AG04450 (cell line): Measurements from ENCODE around the gene SND1. TPM values are rescaled to one million over a fixed set of nuclear protein-coding genes. Genes with fewer than 3 reads are reported as not detected.

ENCODE experiments used
- CTCF ChIA-PET: fragments of 300-600, 350-600 bp; formaldehyde crosslinking; extraction: SDS; loops from one replicate; lab custom pipeline; 2022; ENCODE audit warnings: antibody characterized with exemption, inconsistent platforms; lab: Charles Lee
- POLR2A ChIA-PET: fragments of 350-600 bp; formaldehyde crosslinking; extraction: SDS; loops from one replicate; lab custom pipeline; 2021; ENCODE audit warnings: antibody characterized with exemption, inconsistent platforms; lab: Yijun Ruan, JAX
- DNase-seq: peaks from one replicate; pipeline ENCODE4 v3.0.0-alpha.2; 2011; ENCODE audit warnings: low read depth, low spot score
- H3K27ac ChIP-seq: one replicate; pipeline ENCODE4 v1.5.1; 2012; ENCODE audit warnings: low read depth, low read length, control low read depth
- H3K27me3 ChIP-seq: one replicate; pipeline ENCODE4 v1.6.0; 2012; ENCODE audit warnings: low read length; ENCODE audit not compliant: control insufficient read depth, insufficient read depth
- H3K4me3 ChIP-seq: 2 replicates; pipeline ENCODE4 v1.5.1; 2011; ENCODE audit warnings: mild to moderate bottlenecking, low read depth, low read length, control low read depth
- H3K9me3 ChIP-seq: 2 replicates; pipeline ENCODE4 v1.5.1; 2012; ENCODE audit warnings: low read length; ENCODE audit not compliant: control insufficient read depth, insufficient read depth
- polyA plus RNA-seq: library from polyadenylated mRNA; depleted of rRNA; stranded (reverse); fragments of >200 nt; gene quantifications from 2 replicates; pipeline ENCODE4 v1.2.3, GENCODE V29; 2011
- TF ChIP-seq, protein P1 (sequence below): IDR thresholded peaks from 2 replicates; pipeline ENCODE4 v1.5.1; 2011; ENCODE audit warnings: low read depth, low read length, control low read depth, inconsistent platforms

The SND1 gene
- polyA plus RNA-seq, 1 experiment: 247 TPM

DNA sequence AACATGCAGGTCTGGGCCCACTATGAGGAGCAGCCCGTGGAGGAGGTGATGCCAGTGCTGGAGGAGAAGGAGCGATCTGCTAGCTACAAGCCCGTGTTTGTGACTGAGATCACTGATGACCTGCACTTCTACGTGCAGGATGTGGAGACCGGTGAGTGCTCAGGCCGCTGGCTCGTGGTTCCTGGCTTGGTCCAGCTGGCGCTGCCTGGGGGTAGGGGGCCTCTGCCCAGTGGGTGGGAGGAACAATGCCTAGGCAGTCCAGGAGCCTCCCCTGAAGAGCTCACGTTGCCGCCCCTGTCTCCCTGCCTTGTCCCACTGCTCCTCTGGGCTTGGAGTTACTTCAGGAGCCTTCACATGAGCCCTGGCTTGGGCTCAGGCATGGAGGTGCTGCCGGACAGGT, 429.4 kb downstream of the SND1 start:
- no peak for DNase-seq
- no peaks in the 10 kb centered on the region for H3K9me3 ChIP-seq
- ChIA-PET POLR2A (no interaction called here), CTCF (interaction anchor here (2.0 kb wide), 1 partner anchor 128 kb away, joined by 6 read pairs; no protein-coding TSS in a partner anchor)
- no peak overlapping the region for H3K4me3 ChIP-seq
- no peak overlapping the region for H3K27ac ChIP-seq
- TF ChIP-seq, protein P1, sequence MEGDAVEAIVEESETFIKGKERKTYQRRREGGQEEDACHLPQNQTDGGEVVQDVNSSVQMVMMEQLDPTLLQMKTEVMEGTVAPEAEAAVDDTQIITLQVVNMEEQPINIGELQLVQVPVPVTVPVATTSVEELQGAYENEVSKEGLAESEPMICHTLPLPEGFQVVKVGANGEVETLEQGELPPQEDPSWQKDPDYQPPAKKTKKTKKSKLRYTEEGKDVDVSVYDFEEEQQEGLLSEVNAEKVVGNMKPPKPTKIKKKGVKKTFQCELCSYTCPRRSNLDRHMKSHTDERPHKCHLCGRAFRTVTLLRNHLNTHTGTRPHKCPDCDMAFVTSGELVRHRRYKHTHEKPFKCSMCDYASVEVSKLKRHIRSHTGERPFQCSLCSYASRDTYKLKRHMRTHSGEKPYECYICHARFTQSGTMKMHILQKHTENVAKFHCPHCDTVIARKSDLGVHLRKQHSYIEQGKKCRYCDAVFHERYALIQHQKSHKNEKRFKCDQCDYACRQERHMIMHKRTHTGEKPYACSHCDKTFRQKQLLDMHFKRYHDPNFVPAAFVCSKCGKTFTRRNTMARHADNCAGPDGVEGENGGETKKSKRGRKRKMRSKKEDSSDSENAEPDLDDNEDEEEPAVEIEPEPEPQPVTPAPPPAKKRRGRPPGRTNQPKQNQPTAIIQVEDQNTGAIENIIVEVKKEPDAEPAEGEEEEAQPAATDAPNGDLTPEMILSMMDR: no peak
- no peaks in the 10 kb centered on the region for H3K27me3 ChIP-seq

DNA sequence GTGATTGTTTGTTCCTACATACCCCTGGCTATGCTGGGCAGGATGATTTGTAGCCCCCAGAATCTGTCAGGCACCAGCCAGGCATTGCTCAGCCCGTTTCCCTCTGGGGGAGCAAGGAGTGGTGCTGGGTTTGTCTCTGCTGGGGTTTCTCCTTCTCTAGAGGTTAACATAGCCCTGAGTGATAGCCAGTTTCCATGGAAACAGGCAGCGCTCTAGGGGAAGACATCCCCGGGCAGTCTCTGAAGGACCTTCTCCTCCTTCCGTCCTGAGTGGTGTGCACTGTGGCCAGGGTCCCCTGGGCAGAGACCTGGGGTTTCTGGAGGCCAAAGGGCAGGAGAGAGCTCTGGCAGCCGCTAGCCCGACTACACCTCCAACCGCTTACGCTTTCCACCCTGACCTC, 429.8 kb downstream of the SND1 start:
- TF ChIP-seq, protein P1: no peak
- Histone ChIP-seq H3K4me3 (no peak overlapping the region), H3K9me3 (no peaks in the 10 kb centered on the region), H3K27ac (no peak overlapping the region), H3K27me3 (no peaks in the 10 kb centered on the region)
- ChIA-PET CTCF (interaction anchor here (2.0 kb wide), 1 partner anchor 127 kb away, joined by 6 read pairs; no protein-coding TSS in a partner anchor), POLR2A (no interaction called here)
- DNase-seq: no peak

DNA sequence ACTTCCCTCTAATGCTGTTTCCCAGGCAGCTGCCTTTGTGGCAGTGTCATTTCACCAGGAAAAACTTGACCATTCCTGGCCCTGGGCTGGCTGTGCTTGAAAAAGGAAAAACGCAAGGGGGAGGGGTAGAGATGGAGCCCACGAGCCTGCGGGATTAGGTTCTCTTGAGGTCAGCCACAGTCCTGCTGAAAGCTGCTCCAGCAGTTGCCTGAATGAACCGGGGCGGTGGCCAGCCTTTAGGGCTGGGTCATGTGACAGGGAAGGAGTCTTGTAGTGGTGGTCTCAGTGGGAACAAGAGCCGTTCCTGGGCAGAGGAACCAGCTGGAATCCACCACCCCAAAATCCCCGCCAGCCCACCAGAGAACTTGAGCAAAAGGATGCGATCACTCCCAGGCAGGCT, 430.4 kb downstream of the SND1 start:
- DNase-seq: no peak
- CTCF ChIA-PET: interaction anchor here (1.3 to 2.0 kb wide), 2 partner anchors 22 to 127 kb away, joined by 3 to 6 read pairs; no protein-coding TSS in a partner anchor
- H3K4me3 ChIP-seq: no peak overlapping the region
- H3K27ac ChIP-seq: no peak overlapping the region
- POLR2A ChIA-PET: no interaction called here
- no peaks in the 10 kb centered on the region for H3K9me3 ChIP-seq
- TF ChIP-seq, protein P1: no peak
- no peaks in the 10 kb centered on the region for H3K27me3 ChIP-seq

DNA sequence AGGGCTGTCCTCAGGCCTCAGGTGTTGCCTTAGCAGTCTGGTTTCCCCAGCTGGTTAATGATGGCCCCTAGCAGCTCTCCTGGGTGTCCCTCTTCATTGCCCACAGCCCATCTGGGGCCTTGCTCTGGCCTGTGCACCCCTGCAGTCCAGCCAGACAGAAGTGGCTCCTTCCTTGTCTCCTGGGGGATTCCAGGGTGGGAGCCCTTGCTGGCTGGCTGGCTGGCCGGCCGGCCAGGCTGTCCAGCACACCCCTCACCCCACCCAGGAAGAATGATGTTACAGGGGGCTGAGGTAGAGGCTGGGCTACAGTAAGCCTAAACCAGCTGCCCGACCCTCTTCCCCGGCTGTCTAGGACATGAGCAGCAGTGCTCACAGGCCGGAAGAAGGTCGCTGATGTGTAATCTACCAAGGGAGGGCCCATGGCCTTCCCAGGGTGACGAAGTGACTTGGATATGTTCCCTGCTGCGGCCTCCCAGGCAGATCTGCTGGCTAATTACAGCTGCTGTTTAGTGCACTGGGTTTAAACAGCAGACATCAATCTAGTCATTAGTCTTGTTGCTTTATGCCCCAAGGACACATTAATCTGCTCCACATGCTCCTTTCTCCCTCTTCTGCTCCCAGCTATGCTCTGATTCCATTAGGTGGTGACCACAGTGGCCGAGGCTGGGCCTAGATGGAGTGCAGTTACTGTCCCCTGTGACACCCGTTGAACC, 433.1 kb downstream of the SND1 start:
- H3K27ac ChIP-seq: no peak overlapping the region
- no peaks in the 10 kb centered on the region for H3K9me3 ChIP-seq
- no peaks in the 10 kb centered on the region for H3K27me3 ChIP-seq
- CTCF ChIA-PET: interaction anchor here (2.1 kb wide), 1 partner anchor 377 kb away, joined by 8 read pairs; no protein-coding TSS in a partner anchor
- H3K4me3 ChIP-seq: no peak overlapping the region
- no peak for DNase-seq
- TF ChIP-seq, protein P1: no peak
- POLR2A ChIA-PET: no interaction called here

DNA sequence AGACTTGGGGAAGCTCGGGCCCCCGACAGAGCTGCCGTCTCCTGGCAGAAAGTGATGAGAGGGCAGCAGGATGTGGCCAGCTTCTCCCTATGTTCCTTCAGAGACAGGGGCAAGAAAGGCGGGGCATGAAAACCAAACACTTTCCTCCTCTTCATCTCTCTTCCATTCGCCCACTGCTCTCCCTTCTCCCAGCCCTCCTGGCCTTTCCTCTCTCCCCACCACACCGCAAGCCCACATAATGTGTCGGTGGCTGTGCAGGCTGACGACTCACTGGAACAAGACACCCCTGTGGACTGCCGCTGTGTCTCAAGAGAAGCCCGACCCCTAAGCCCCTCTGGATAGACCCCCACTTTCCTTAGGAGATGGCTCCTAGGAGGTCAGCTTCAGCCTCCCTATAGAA, 438.5 kb downstream of the SND1 start:
- H3K27me3 ChIP-seq: no peaks in the 10 kb centered on the region
- ChIA-PET CTCF (no interaction called here), POLR2A (no interaction called here)
- no peak for DNase-seq
- no peak overlapping the region for H3K4me3 ChIP-seq
- no peaks in the 10 kb centered on the region for H3K9me3 ChIP-seq
- no peak overlapping the region for H3K27ac ChIP-seq
- TF ChIP-seq, protein P1: no peak
